ENCODE measurements around the gene ACTN2. TPM values are rescaled to one million over a fixed set of nuclear protein-coding genes. Genes with fewer than 3 reads are reported as not detected.

ACTN2 gene
- total RNA-seq, 4 donors from 2014 or later, result 0.16 to 0.55 TPM; not detected in 2

- WGBS, 2 donors (ENCODE audit: low coverage in 1 of 2), result 45 to 54% methylated on average over 2 to 3 of the region's 3 CpGs
- TF ChIP-seq POLR2A (IDR thresholded peaks at IDR 0.05) (no peak), CTCF (IDR thresholded peaks at IDR 0.05) (no peak), POLR2AphosphoS5 (IDR thresholded peaks at IDR 0.05) (no peak), EP300 (IDR thresholded peaks at IDR 0.05; ENCODE audit: low read depth) (no peak)
- Histone ChIP-seq H3K4me3 (no peak overlapping the region), H3K27me3 (no peaks in the 10 kb centered on the region), H3K27ac (no peak overlapping the region), H3K36me3 (no peaks in the 10 kb centered on the region), H3K4me1 (no peaks in the 10 kb centered on the region), H3K9me3 (no peaks in the 10 kb centered on the region)
- intact Hi-C loops (cut with DNase I; ENCODE audit: low total_unique reads), result no loop called here
- in situ Hi-C loops (cut with MboI; ENCODE audit: low pct_ligation_motif_present in 1 of 4, low pct_unique_long_range_greater_than_20kb in 1 of 4, low sequenced_read_pairs in 3 of 4), result no loop called here
- no peak for DNase-seq
Observed at GRCh38 chr1:236720206-236720605, 33.9 kb downstream of the ACTN2 start.

GRCh38 chr1:236720611-236721010, 34.3 kb downstream of the ACTN2 start:
- no peak for DNase-seq
- no peaks in the 10 kb centered on the region for H3K27me3 ChIP-seq
- WGBS, 2 donors (ENCODE audit: low coverage in 1 of 2), result 69 to 75% methylated on average over 1 of the region's 1 CpG
- intact Hi-C loops (cut with DNase I; ENCODE audit: low total_unique reads), result no loop called here
- no peaks in the 10 kb centered on the region for H3K9me3 ChIP-seq
- H3K4me3 ChIP-seq, result no peak overlapping the region
- in situ Hi-C loops (cut with MboI; ENCODE audit: low pct_ligation_motif_present in 1 of 4, low pct_unique_long_range_greater_than_20kb in 1 of 4, low sequenced_read_pairs in 3 of 4), result no loop called here
- no peaks in the 10 kb centered on the region for H3K4me1 ChIP-seq
- TF ChIP-seq POLR2A (IDR thresholded peaks at IDR 0.05), result no peak
- no peak for TF ChIP-seq CTCF (IDR thresholded peaks at IDR 0.05)
- no peak for TF ChIP-seq POLR2AphosphoS5 (IDR thresholded peaks at IDR 0.05)
- TF ChIP-seq EP300 (IDR thresholded peaks at IDR 0.05; ENCODE audit: low read depth), result no peak
- H3K36me3 ChIP-seq, result no peaks in the 10 kb centered on the region
- H3K27ac ChIP-seq, result no peak overlapping the region

- H3K4me1 ChIP-seq, result no peaks in the 10 kb centered on the region
- WGBS, 2 donors (ENCODE audit: low coverage in 1 of 2), result 73% methylated on average over 6 of the region's 6 CpGs; no CpG with 5 or more reads in 1 of the 2 donors
Observed at GRCh38 chr1:236724049-236724448, 37.8 kb downstream of the ACTN2 start.

GRCh38 chr1:236724506-236724905, 38.2 kb downstream of the ACTN2 start:
- Histone ChIP-seq H3K27ac (no peak overlapping the region), H3K4me1 (no peaks in the 10 kb centered on the region), H3K27me3 (no peaks in the 10 kb centered on the region), H3K36me3 (no peaks in the 10 kb centered on the region), H3K9me3 (no peaks in the 10 kb centered on the region), H3K4me3 (no peak overlapping the region)
- TF ChIP-seq POLR2AphosphoS5 (IDR thresholded peaks at IDR 0.05) (no peak), POLR2A (IDR thresholded peaks at IDR 0.05) (no peak), CTCF (IDR thresholded peaks at IDR 0.05) (no peak), EP300 (IDR thresholded peaks at IDR 0.05; ENCODE audit: low read depth) (no peak)
- 71 to 83% methylated on average over 7 to 10 of the region's 10 CpGs for WGBS, 2 donors (ENCODE audit: low coverage in 1 of 2)
- DNase-seq, result no peak
- intact Hi-C loops (cut with DNase I; ENCODE audit: low total_unique reads), result no loop called here
- in situ Hi-C loops (cut with MboI; ENCODE audit: low pct_ligation_motif_present in 1 of 4, low pct_unique_long_range_greater_than_20kb in 1 of 4, low sequenced_read_pairs in 3 of 4), result no loop called here

More at GRCh38 chr1:236724049-236724448, 37.8 kb downstream of the ACTN2 start:
- Histone ChIP-seq H3K9me3 (no peaks in the 10 kb centered on the region), H3K36me3 (no peaks in the 10 kb centered on the region), H3K27ac (no peak overlapping the region), H3K27me3 (no peaks in the 10 kb centered on the region), H3K4me3 (no peak overlapping the region)
- intact Hi-C loops (cut with DNase I; ENCODE audit: low total_unique reads), result no loop called here
- in situ Hi-C loops (cut with MboI; ENCODE audit: low pct_ligation_motif_present in 1 of 4, low pct_unique_long_range_greater_than_20kb in 1 of 4, low sequenced_read_pairs in 3 of 4), result no loop called here
- TF ChIP-seq EP300 (IDR thresholded peaks at IDR 0.05; ENCODE audit: low read depth) (no peak), CTCF (IDR thresholded peaks at IDR 0.05) (no peak), POLR2AphosphoS5 (IDR thresholded peaks at IDR 0.05) (no peak), POLR2A (IDR thresholded peaks at IDR 0.05) (no peak)
- no peak for DNase-seq
